ENCODE results near the gene GMPR2.

The GMPR2 gene

DNA sequence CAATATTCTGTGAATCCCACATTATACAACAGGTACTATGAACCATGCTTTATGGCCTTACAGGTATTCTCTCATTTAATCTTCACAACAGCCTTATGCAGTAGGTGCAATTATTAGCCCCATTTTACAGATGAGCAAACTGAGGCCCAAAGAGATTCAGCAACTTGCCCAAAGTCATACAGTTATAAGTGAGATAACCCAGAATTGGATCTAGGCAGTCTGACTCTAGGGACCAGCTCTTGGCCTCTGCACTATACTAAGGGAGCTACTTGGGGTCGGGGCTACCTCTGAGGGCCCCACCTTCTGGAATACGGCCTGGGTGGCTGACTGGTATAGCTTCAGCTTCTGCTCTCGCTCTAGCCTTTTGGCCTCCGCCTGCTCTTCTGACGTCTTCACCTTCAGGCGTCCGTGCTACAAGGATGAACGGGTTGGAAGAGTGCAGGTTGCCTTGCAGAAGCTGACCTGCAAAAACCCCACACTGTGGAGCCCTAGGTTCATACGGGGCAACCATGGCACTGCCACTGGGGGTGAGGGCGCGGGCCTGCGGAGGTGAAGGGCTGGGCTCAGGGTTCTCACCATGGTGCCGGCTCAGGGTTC, 37.9 kb downstream of the GMPR2 start:
- no peak for FAIRE-seq

DNA sequence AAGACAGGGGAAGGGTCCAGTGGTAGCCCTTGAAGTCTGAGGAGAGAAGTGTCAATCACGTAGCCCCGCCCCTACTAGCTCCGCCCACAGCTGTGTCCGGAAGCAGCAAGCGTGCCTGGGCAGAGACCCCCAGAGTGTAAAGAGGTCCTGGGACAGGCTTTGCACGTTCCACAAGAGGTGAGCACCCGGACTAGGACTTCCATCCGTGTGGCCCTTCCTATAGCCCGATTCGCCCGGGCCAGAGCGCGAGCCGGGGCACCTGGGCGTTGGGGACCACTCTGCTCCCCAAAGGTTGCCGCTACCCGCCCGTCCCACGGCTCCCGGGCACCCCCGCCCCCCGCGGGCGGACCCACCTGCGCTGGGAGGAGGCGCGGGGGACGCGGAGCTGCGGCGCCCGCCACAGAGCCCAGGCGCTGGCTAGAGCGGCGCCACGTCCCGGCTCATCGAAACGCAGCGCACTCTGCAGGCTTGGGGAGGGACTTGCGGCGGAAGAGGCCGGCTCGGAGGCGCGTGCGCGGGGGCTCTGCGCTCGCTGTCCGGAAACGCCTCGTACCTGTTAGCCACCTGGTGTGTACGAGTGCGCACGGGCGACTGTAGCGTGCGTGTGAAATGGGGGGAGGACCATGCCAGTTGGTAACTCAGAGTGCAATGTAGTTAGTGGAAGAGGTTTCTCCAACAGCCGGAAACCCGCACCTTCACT, 38.6 kb downstream of the GMPR2 start, which contains the start of gene RABGGTA:
Gene RABGGTA (minus strand): TSS at position 464 of the 700 bp plus-strand sequence. CDS start 482 bp downstream, outside the sequence.
- no peak for FAIRE-seq

- no peak for FAIRE-seq
Measured at GRCh38 chr14:24271834-24272263, 39.1 kb downstream of the GMPR2 start.

- FAIRE-seq, result no peak
Measured at GRCh38 chr14:24272467-24272866, 39.7 kb downstream of the GMPR2 start.

DNA sequence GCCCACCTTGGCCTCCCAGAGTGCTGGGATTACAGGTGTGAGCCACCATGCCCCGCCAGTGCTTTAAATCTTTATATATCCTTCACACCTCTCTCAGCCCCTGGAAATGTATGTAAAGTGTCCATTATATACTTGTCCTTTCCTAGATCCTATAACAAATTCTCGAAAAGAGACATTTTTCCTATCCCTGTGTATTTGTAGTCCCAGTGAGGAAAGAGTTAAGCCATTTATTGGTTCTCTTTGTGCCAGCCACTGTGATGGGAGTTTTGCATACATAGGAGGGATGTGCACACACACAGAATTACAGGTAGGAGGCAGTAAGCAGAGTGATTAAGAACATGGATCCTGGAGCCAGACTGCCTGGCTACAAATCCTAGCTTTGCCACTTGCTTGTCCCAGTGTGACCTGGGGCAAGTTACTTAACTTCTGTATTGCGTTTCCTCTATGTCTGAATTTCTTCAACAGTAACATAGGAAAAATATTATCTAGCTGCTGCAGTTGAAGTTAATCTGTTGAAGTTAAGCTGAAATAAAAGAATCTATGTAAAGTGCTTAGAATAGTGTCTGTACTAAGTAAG, 40.8 kb downstream of the GMPR2 start:
- FAIRE-seq, result no peak

DNA sequence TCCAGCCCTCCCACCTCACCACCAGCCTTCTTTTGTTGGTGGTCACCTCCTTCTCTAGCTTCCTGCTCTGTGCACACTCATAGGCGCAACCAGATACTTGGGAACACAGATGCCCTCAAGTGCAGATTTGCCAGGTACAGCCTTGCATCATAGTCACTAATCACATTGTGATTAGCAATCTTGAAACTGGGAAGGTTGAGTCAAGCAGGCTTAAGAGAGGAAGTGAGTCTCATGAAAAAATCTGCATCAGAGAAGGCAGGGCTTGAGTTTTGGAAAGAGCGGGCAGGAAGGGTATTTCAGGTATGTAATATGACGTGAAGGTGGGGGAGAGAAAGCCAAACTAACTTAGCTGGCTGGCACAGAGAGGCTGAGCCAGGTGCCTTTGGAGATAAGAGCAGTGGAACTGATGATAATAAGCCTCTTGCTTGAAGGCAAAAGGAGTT, 41.4 kb downstream of the GMPR2 start:
- FAIRE-seq, result no peak

DNA sequence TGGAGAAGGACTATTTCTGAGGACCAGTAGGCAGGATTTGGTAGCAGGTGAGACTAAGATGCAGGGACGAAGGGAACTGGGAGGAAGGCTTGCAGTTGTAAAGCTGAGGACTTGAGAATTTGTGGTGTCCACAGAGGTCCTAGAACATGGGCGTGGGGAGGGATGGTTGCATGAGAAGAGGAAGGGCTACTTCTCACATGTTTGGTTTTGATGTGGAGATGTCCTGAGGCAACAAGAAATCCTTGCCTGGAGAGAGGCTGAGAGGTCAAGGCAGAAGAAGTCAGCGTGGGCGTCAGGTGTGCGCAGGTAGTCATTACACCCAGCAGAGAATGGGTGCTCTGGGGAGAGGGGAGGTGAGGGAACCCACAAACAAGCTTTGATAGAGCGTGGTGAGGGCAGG, 44.3 kb downstream of the GMPR2 start:
- no peak for FAIRE-seq

DNA sequence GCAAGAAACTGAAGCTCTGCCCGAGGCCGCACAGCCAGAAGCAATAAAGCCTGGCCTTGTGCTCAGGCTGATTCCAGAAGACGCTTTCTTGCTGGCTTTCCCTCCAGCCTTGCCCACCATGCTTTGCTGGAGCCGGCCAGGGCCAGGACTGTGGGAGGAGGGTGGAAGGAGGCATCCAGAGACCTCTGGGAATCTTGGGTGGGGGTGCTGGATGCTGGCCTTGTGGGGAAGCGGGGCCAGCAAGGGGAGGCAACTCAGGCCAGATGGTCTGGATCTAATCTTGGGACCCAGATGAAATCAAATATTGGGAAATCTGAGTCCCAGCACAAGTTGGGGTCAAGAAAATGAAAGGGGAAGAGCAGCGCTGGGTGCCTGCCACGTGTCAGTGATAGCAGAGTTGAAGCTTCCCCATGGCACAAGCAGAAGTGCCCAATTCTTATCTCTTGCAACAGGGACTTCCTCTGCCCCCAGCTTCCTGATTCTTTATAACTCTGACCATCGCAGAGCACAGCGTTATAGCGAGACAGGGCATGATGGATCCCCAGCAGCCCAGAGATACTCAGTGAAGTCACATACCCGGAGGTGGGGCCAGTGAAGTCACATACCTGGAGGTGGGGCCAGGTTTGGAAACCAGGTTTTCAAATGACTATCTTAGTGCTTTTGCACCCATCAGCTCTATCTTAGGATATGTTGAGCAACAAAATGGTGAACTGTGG, 45.0 kb downstream of the GMPR2 start:
- no peak for FAIRE-seq

GRCh38 chr14:24278424-24278823, 45.7 kb downstream of the GMPR2 start:
- no peak for FAIRE-seq

DNA sequence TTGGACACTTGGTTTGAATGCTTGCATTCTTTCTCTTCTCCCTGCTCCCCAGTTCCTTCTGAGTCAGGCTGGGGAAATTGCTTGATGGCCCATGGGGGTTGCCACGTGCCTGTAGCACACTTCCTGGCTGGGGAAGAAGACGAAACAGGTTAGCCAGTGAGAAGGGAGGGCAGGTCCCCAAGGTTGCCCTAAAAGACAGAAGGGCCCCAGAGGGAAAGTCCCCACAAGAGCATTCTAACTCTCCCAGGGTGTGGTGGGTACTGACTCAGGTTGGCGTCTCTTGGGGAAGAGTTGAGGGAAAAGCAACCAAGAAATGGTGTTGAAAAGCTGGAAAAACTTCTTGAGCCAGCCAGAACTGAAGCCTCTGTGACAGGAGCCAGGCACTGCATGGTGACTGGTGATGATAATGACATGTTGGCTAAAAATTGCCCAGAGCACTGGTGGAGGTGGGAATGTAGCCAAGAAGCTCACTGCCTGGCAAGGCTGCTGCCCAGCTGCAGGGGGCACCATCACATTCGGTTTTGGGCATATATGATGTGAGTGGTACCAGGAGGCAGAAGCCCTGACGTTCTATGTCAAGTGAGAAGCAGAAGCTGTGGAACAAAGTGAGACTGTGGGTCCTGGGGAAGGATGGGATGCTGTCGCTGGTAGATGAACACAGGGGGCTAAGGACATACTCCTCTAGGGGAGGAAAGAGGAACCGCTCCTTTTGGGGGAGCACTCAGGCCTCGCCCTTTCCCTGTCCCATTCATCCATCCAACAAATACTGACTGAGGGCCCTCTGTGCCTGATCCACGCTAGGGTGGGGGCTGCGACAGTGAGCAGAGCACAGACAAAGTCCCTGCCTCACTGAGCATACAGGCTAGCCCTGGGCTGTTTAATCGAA, 46.8 kb downstream of the GMPR2 start:
- no peak for FAIRE-seq

GRCh38 chr14:24280797-24281460, 48.2 kb downstream of the GMPR2 start:
- no peak for FAIRE-seq

- FAIRE-seq, result no peak
Measured at GRCh38 chr14:24281636-24282035, 48.9 kb downstream of the GMPR2 start.

GRCh38 chr14:24282736-24283135, 50.0 kb downstream of the GMPR2 start:
- FAIRE-seq, result no peak

GRCh38 chr14:24283796-24284460, 51.2 kb downstream of the GMPR2 start:
- no peak for FAIRE-seq

DNA sequence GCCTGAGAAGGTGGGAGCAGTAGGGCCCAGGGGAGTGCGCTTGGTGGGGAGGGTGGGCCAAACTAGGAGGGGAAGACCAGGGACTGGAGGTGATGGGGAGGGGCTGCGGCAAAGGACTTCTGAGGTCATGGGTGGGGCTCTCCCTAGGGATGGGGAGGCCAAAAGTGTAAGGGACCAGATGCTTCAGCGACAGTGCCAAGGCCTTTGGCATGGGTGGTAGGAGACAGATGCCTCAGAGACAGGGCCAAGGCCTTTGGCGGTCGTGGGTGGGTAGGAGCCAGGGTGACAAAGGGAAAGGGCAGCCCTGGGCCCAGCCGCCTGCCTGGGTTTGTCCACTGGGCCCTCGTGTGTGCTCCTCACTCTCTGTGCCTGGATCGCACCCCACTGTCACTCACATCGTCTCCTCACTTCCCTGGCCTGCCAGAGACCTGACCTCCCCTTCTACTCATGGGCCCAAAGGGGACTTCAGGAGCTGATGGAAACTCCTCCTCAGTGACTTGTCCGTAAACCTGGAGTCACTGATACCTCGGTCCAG, 51.8 kb downstream of the GMPR2 start:
- no peak for FAIRE-seq

DNA sequence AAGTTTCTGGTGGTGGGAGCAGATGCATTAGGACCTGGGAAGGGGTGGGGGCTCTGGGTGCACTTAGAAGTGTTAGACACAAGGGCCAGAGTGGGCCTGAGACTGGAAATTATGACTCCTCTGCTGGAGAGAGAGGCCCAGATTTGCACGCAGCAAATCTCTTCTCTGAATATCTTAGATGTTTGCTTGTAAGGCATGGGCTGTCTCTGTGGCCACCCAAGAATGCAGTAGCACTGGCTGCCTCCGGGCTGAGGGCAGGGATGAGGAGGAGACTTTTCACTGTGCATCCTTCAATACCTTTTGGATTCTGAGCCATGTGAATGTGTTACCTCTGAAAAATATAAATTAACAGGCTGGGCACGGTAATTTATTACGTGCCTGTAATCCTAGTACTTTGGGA, 52.6 kb downstream of the GMPR2 start:
- FAIRE-seq, result no peak

DNA sequence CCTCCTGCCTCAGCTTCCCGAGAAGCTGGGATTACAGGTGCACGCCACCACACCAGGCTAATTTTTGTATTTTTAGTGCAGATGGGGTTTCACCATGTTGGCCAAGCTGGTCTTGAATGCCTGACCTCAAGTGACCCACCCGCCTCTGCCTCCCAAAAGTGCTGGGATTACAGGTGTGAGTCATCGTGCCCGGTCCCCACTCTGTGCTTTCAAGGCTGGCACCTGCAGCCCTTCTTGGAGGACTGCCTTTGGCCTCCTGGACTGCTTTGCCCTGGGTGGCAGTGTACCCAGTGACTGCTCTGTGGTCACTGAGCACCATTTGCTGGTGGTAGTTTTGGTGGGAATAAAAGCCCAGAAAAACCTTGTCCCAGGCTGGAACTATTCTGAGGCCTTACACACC, 54.3 kb downstream of the GMPR2 start:
- no peak for FAIRE-seq
